ENCODE data around the gene KCNC4.

KCNC4 gene

GRCh38 chr1:110228381-110228780 lies 18.3 kb downstream of the KCNC4 start:
- in situ Hi-C loops (cut with MboI; ENCODE audit: low sequenced_read_pairs) = no loop called here

DNA sequence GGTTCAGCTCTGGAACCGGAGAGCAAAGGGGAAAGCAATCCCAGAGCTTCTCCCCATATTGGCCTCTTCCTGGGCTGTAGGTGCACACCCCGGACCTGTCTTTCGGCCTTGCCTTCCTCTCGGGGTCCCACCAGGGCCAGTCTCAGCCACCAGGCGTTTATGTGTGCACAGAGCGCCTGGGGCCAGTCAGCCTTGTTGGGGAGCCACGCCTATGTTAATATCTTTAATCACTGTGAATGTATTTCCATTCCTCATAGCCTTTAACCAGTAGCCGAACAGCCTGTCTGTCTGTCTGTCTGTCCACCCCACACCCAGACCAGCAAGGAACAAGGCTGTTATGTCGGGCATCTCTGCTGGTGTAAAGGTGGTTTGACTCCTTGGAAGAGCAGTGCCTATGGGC lies 18.8 kb downstream of the KCNC4 start:
- in situ Hi-C loops (cut with MboI; ENCODE audit: low sequenced_read_pairs) = no loop called here

GRCh38 chr1:110229348-110230001 lies 19.4 kb downstream of the KCNC4 start:
- in situ Hi-C loops (cut with MboI; ENCODE audit: low sequenced_read_pairs) = no loop called here

DNA sequence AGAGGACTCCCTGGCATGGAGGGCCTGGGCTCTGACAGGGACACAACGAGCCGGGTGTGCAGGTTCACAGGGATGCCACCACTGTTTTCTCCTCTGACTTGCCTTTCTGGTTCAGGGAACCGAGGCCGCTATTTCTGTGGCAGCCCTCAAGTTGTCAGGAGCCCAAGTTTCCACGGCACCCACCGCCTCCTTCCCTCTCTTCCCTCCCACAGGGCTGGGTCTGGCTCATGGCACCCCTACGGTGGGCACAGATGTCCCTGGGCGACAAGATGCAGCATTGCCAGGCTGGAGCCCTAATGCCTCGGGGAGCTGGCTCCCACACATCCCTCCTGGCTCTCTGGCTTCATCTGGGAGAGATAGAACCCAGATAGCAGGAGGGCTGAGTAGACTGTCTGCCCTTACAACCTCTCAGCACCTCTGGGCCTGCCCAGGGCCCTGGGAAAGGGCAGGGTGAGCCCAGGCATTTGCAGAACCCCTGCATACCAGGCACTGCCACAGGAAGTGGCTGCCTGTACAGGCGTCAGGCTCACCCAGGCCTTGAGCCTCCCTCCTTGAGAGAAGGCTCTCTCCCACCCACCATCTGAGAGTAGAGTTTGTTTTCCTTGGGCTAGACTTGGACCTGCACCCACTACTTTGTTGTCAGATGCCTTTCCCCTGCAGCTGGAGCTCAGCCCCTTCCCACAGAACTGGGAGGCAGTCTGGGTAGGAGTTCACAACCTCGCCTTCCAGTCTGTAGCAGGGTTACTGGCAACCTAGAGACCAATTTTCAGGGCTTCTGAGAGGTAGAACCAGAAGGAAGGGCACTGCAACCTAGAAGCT lies 20.5 kb downstream of the KCNC4 start:
- in situ Hi-C loops (cut with MboI; ENCODE audit: low sequenced_read_pairs) = no loop called here

DNA sequence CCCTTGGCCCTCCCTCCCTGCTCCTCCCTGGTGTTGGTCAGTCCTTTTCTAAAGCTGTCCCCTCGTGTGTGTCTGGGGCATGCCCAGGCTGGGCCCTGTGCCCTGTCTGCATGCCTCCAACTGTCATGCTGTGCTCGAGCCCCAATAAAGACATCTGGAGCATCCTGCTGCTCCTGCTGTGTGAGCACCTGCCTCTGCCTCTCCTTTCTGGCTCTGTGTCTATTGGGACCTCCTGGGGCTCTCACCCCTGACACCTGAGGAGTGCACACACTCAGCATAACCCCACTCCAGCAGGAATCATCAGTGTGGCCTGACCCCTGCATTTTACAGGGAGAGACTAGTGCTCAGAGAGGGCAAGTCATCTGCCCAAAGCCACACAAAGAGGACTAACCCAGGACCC lies 23.7 kb downstream of the KCNC4 start:
- in situ Hi-C loops (cut with MboI; ENCODE audit: low sequenced_read_pairs) = no loop called here

DNA sequence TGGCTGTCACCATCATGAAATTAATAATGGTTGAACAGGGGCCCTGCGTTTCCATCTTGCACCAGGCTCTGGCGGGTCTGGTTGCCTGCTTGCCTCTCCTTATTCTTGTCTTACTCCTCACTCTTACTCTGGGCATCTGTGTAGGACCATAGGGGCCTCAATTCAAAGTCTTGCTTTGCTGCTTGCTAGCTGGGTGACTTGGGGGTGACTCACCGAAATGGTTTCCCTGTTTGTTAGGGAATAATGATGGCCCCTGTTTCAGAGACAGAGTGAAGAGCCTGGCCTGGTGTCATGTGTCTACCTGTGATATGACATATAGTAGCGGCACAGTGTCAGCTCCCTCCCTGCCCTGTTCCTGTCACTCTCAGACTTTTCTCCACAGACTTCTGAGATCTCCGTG lies 24.6 kb downstream of the KCNC4 start:
- in situ Hi-C loops (cut with MboI; ENCODE audit: low sequenced_read_pairs) = no loop called here

DNA sequence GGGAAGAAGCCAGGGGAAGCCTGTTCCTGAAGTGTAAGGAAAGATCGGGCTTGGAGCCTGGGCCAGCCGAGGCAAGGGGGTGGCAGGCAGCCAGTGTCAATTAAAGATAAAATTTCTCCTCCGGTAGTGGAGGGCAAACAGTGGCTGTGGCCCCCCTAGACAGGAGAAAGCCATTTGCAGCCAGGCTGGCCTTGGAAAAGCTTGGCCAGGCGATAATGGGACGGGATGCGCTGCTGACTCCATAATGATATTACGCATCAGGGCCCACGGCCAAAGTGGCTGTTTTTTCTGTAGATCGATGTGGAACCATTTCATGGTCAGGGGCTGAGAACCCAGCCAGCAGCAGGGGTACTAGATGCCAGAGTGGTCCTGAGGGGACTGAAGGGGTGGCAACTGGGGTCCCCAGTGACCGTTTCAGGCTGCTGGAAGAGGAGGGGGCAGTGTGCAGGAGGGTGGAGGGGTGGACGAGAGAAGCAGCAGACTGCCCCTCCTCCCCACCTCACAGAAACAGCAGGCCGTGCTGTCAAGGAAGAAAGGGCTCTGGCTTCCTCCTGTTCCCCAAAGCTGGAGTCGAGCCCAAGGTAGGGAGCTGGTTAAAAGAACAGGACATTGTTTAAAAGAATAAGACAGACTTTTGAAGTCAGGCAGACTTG lies 25.2 kb downstream of the KCNC4 start:
- in situ Hi-C loops (cut with MboI; ENCODE audit: low sequenced_read_pairs) = no loop called here

DNA sequence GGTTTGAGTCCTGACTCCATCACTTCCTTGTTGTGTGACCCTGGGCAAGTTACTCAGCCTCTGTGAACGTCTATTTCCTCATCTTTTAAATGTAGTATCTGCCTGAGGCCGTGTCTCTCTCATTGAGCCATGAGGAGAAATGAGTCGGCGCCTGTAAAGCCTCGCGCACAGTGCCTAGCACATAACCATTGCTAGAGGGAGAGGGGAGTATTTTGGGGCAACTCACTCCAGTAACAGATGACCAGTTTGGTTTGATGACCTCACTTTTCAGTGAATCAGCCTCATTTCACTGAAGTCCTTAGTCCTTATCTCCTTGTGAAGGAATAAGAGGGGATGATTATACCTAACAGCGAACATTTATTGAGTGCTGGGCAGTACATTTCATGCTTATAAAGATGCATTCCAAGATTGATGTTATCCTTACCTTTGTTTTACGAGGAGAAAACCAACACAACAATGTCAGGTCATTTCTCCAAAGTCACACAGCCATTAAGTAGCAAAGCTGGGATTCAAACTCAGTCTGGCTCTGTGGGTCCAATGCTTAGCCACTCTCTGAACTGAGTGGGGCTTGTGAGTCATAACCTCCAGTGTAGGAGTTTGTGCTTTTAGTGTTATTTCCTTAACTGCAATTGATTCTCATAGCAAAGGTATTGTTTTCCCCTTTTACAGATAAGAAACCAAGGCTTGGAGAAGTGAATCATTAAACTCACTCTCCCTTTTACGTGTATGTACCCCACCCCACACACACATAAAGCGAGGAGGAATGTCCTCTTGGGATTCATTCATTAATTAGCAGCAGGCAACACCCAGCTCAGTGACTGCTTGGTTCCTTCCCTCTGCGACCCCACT lies 25.9 kb downstream of the KCNC4 start:
- in situ Hi-C loops (cut with MboI; ENCODE audit: low sequenced_read_pairs) = no loop called here

- in situ Hi-C loops (cut with MboI; ENCODE audit: low sequenced_read_pairs) = no loop called here
Measured at GRCh38 chr1:110237386-110238152, 27.5 kb downstream of the KCNC4 start.

DNA sequence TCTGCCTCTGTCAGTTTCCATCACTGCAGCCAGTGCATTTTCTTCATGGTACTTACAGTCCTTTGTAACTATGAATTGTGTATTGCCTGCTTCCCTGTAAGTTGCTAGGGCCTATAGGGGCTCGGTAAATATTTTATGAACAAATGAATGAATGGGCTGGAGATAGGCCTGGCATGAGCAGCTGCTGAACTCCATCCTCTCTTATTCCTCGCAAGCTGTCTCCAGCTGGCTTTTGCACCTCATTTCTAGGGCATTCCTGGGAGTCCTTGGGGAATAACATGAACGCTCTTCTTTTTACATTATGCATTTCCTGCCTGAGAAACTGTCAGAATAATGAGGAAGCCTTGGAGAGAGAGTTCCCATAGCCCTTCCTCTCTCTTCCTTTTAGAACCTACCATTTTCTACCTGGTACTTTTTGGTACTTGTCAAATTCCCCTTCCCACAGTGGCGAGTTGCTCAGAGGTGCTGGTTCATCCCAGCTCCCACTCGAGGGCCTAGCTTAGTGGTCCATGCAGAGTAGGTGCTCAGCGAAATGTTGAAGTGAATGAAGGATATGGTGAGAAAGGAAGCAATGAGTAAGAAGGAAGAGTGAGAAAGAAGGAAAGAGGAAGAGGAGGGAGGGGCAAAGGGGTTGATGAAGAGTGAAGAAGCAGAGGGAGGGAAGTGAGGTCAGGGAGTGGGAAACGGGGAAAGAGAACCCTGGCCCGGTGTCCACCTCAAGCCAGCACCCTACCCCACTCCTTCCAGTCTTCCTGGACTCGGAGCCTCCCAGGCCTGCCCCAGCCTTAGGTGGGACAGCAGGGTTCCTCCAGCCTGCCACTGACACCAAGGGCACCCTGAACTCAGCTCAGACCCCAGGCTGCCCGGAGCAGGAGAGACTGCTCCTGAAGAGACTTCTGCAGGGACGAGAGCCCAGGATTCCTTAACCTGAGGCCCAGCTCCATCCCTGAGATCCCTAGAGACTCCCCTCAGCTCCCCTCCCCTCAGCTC lies 29.6 kb downstream of the KCNC4 start:
- in situ Hi-C loops (cut with MboI; ENCODE audit: low sequenced_read_pairs) = no loop called here

DNA sequence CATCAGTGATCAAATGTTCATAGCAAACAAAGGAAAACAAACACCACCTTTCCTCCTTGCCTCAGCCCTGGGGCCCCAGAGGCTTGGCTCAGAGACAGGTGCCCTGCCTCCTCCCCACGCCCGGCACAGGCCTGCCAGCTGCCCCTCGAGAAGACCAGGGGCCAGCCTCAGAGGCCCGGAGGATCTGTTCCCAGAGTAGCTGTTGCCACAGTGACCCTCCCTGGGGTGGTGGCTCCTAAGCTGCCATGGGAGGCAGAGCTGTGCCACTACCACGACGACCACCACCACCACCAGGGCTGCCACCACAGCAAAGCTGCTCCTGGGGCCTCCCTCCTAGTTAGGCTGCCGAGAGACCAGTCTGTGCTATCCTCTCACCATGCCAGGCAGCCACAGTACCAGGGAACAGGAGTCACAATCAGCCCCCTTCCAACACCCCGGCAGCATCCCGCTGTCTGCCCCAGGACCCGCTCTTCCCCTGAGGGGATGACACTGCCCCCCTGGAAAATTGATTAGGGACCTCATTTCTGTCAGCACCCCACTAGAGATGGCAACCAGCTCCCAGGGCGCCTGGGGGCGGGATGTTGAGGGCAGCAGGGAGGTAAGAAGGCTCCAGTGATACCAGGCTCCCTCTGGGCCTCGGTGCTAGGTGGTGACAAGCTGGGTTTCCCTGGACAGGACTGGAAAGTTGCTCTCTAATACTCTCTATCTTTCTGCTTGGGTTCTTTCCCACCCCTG lies 30.5 kb downstream of the KCNC4 start:
- in situ Hi-C loops (cut with MboI; ENCODE audit: low sequenced_read_pairs) = no loop called here

GRCh38 chr1:110241516-110241915 lies 31.4 kb downstream of the KCNC4 start:
- in situ Hi-C loops (cut with MboI; ENCODE audit: low sequenced_read_pairs) = no loop called here

DNA sequence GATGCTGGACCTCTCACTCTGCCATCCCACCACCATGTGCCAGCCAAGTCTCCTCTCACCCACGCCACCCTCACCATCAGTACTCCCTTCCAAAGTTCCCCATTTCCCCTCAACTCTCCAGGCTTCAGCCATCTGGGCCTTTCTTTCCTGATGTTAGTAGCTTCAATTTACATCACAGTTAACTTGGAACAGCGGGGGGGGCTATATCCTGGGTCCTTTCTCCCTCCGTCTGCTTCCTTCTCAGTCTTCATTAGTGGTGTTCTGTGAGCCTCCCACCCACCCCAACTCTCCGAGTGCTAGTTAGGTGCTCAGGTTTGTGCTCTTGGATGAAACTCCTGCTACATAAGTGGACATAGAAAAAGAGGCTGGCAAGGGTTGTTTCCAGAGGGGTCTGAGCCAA lies 31.9 kb downstream of the KCNC4 start:
- in situ Hi-C loops (cut with MboI; ENCODE audit: low sequenced_read_pairs) = no loop called here

- in situ Hi-C loops (cut with MboI; ENCODE audit: low sequenced_read_pairs) = no loop called here
Measured at GRCh38 chr1:110242731-110243130, 32.6 kb downstream of the KCNC4 start.

DNA sequence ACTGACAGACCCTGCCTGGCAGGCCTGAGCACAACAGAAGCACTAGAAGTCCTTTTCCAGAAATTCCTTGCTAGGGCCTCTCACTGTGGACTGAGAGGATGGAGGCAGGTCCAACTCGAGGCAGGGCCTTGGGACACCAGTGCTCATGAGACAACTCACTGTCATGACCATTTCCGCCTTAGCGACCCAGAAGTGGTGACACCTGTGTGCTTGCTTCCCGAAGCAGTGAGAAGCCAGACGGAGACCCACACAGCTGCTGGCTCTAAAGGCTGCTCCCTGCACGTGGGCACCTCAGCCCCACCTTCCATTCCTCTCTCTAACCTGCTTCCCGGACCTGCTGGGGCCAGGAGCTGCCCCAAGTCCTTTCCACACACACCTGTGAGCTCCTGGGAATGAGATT lies 33.0 kb downstream of the KCNC4 start:
- in situ Hi-C loops (cut with MboI; ENCODE audit: low sequenced_read_pairs) = no loop called here

GRCh38 chr1:110243574-110243973 lies 33.5 kb downstream of the KCNC4 start:
- in situ Hi-C loops (cut with MboI; ENCODE audit: low sequenced_read_pairs) = no loop called here

DNA sequence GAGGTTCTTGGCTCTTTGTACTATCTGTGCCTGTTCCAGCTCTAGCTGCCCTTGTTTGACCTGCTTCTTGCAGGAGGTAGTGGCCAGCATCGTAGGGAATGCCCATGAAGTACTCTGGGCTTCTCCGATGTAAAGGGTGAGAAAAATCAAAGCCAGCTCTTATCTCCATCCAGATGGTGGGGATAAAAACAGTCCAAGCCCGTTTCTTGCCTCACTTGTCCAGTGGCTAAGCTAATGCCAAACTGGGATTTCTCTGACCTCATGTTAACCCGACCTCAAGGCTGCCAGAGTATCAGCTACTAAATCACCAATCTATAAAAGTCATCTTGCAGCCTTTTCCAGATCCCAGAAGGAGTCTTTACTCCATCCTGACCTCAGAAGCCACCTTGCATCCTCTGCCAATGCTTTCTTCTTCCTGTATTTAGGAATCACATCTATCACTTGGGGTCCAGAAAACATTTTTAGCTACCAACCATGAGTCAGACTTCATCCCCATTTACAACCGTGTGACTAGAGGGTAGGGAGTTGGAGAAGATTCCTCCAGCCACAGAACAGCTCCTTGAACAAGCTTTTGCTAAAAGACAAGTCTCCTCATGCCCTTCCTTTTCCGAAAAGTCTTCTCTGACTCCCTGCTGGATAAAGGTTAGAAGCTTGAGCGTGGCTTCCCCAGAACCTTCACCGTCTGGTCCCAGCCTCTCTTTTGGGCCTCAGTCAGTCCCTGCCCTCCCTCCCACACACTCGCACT lies 35.9 kb downstream of the KCNC4 start:
- in situ Hi-C loops (cut with MboI; ENCODE audit: low sequenced_read_pairs) = no loop called here

- in situ Hi-C loops (cut with MboI; ENCODE audit: low sequenced_read_pairs) = no loop called here
Measured at GRCh38 chr1:110248746-110249145, 38.6 kb downstream of the KCNC4 start.
